ENCODE measurements around the gene PTPRE. TPM values are rescaled to one million over a fixed set of nuclear protein-coding genes. Genes with fewer than 3 reads are reported as not detected.

PTPRE gene
- total and polyA plus RNA-seq, 7 donors, result 0.48 to 4.5 (median 2.7) TPM

- Histone ChIP-seq H3K27ac (no peak overlapping the region), H3K27me3 (ENCODE audit: insufficient read depth in 3 of 3, low read length in 2 of 3) (peaks cover 0 to 2% (median 0%) of the 10 kb centered on the region in 3 donors), H3K9me3 (no peaks in the 10 kb centered on the region), H3K4me3 (no peak overlapping the region), H3K4me1 (no peaks in the 10 kb centered on the region), H3K36me3 (ENCODE audit: insufficient read depth in 1 of 2, low read depth in 1 of 2) (no peaks in the 10 kb centered on the region)
- intact Hi-C loops (cut with DNase I), result no loop called here
- no peak for TF ChIP-seq CTCF (IDR thresholded peaks at IDR 0.05)
- no peak for DNase-seq
- 78 to 81% (median 80%) methylated on average over 17 of the region's 17 CpGs for WGBS, 3 donors
- no peak for ATAC-seq
Observed at GRCh38 chr10:127998501-127999144, 91.7 kb downstream of the PTPRE start.

- Histone ChIP-seq H3K27me3 (ENCODE audit: insufficient read depth in 3 of 3, low read length in 2 of 3) (peaks cover 0 to 2% (median 0%) of the 10 kb centered on the region in 3 donors), H3K4me3 (no peak overlapping the region), H3K4me1 (no peaks in the 10 kb centered on the region), H3K9me3 (no peaks in the 10 kb centered on the region), H3K27ac (no peak overlapping the region), H3K36me3 (ENCODE audit: insufficient read depth in 1 of 2, low read depth in 1 of 2) (no peaks in the 10 kb centered on the region)
- TF ChIP-seq CTCF (IDR thresholded peaks at IDR 0.05), result no peak
- intact Hi-C loops (cut with DNase I), result no loop called here
- 77 to 81% (median 77%) methylated on average over 23 of the region's 23 CpGs for WGBS, 3 donors
- DNase-seq (no peak), ATAC-seq (no peak)
Observed at GRCh38 chr10:127999297-128000129, 92.6 kb downstream of the PTPRE start.

- DNase-seq (no peak), ATAC-seq (peak in 3 of 4 donors; percentile 79 to 86 (median 85))
- no peaks in the 10 kb centered on the region for H3K36me3 ChIP-seq (ENCODE audit: insufficient read depth in 1 of 2, low read depth in 1 of 2)
- no peak overlapping the region for H3K27ac ChIP-seq
- H3K9me3 ChIP-seq, result no peaks in the 10 kb centered on the region
- WGBS, 3 donors, result 44 to 61% (median 52%) methylated on average over 5 of the region's 5 CpGs
- H3K4me1 ChIP-seq, result no peaks in the 10 kb centered on the region
- H3K27me3 ChIP-seq (ENCODE audit: insufficient read depth in 3 of 3, low read length in 2 of 3), result peaks cover 0 to 2% (median 0%) of the 10 kb centered on the region in 3 donors
- intact Hi-C loops (cut with DNase I), result no loop called here
- TF ChIP-seq CTCF (IDR thresholded peaks at IDR 0.05), result no peak
- no peak overlapping the region for H3K4me3 ChIP-seq
Observed at GRCh38 chr10:128000471-128001362, 93.8 kb downstream of the PTPRE start.

- no peak for ATAC-seq
- 82 to 93% (median 87%) methylated on average over 10 of the region's 10 CpGs for WGBS, 3 donors
- Histone ChIP-seq H3K36me3 (ENCODE audit: insufficient read depth in 1 of 2, low read depth in 1 of 2) (no peaks in the 10 kb centered on the region), H3K9me3 (no peaks in the 10 kb centered on the region), H3K27ac (no peak overlapping the region), H3K4me1 (no peaks in the 10 kb centered on the region), H3K4me3 (no peak overlapping the region), H3K27me3 (ENCODE audit: insufficient read depth in 3 of 3, low read length in 2 of 3) (peaks cover 0 to 2% (median 0%) of the 10 kb centered on the region in 3 donors)
- no peak for DNase-seq
- intact Hi-C loops (cut with DNase I), result no loop called here
- no peak for TF ChIP-seq CTCF (IDR thresholded peaks at IDR 0.05)
Observed at GRCh38 chr10:128001363-128001745, 94.5 kb downstream of the PTPRE start.
